AG04450 (cell line): ENCODE data around the gene STXBP1. TPM values are rescaled to one million over a fixed set of nuclear protein-coding genes. Genes with fewer than 3 reads are reported as not detected.
A peak's percentile ranks its signal among the peaks of the same experiment; 100 is the strongest.

Experiments used
- CTCF ChIA-PET: fragments of 300-600, 350-600 bp; formaldehyde crosslinking; extraction: SDS; loops from one replicate; lab custom pipeline; 2022; ENCODE audit warnings: antibody characterized with exemption, inconsistent platforms; lab: Charles Lee
- POLR2A ChIA-PET: fragments of 350-600 bp; formaldehyde crosslinking; extraction: SDS; loops from one replicate; lab custom pipeline; 2021; ENCODE audit warnings: antibody characterized with exemption, inconsistent platforms; lab: Yijun Ruan, JAX
- DNase-seq: peaks from one replicate; pipeline ENCODE4 v3.0.0-alpha.2; 2011; ENCODE audit warnings: low read depth, low spot score
- H3K27ac ChIP-seq: one replicate; pipeline ENCODE4 v1.5.1; 2012; ENCODE audit warnings: low read depth, low read length, control low read depth
- H3K27me3 ChIP-seq: one replicate; pipeline ENCODE4 v1.6.0; 2012; ENCODE audit warnings: low read length; ENCODE audit not compliant: control insufficient read depth, insufficient read depth
- H3K4me3 ChIP-seq: 2 replicates; pipeline ENCODE4 v1.5.1; 2011; ENCODE audit warnings: mild to moderate bottlenecking, low read depth, low read length, control low read depth
- H3K9me3 ChIP-seq: 2 replicates; pipeline ENCODE4 v1.5.1; 2012; ENCODE audit warnings: low read length; ENCODE audit not compliant: control insufficient read depth, insufficient read depth
- CTCF ChIP-seq: IDR thresholded peaks from 2 replicates; pipeline ENCODE4 v1.5.1; 2011; ENCODE audit warnings: low read depth, low read length, control low read depth, inconsistent platforms
- polyA plus RNA-seq: library from polyadenylated mRNA; depleted of rRNA; stranded (reverse); fragments of >200 nt; gene quantifications from 2 replicates; pipeline ENCODE4 v1.2.3, GENCODE V29; 2011

Gene STXBP1
- polyA plus RNA-seq, 1 experiment, result 19.8 TPM

GRCh38 chr9:127588740-127589506 lies 23.2 kb upstream of the STXBP1 start:
- POLR2A ChIA-PET, result interaction anchor here (1.9 kb wide), 1 partner anchor 146 kb away, joined by 9 read pairs; the partner anchor contains the start of gene TOR2A
- no peaks in the 10 kb centered on the region for H3K9me3 ChIP-seq
- DNase-seq, result no peak
- no peaks in the 10 kb centered on the region for H3K27me3 ChIP-seq
- H3K4me3 ChIP-seq, result no peak overlapping the region
- H3K27ac ChIP-seq, result no peak overlapping the region
- no peak for TF ChIP-seq CTCF
- CTCF ChIA-PET, result interaction anchor here (0.5 to 9.4 kb wide), 18 partner anchors 8 to 332 kb away, joined by 3 to 103 read pairs (median 4); partner anchors contain the start of gene TOR2A

GRCh38 chr9:127589955-127590370 lies 22.1 kb upstream of the STXBP1 start:
- no peak overlapping the region for H3K27ac ChIP-seq

GRCh38 chr9:127595611-127596010 lies 16.5 kb upstream of the STXBP1 start:
- DNase-seq, result no peak
- no peak overlapping the region for H3K27ac ChIP-seq
- no peak for TF ChIP-seq CTCF
- no peaks in the 10 kb centered on the region for H3K27me3 ChIP-seq
- CTCF ChIA-PET, result interaction anchor here (1.0 to 1.6 kb wide), 2 partner anchors 139 to 274 kb away, joined by 3 to 6 read pairs; partner anchors contain the start of gene TOR2A
- POLR2A ChIA-PET, result no interaction called here
- no peak overlapping the region for H3K4me3 ChIP-seq
- no peaks in the 10 kb centered on the region for H3K9me3 ChIP-seq

More at GRCh38 chr9:127589955-127590370, 22.1 kb upstream of the STXBP1 start:
- peak; percentile 89 for TF ChIP-seq CTCF
- ChIA-PET CTCF (interaction anchor here (0.7 to 9.4 kb wide), 19 partner anchors 9 to 331 kb away, joined by 3 to 103 read pairs (median 5); partner anchors contain the start of genes CDK9 and TOR2A), POLR2A (interaction anchor here (0.8 to 1.9 kb wide), 2 partner anchors 64 to 145 kb away, joined by 7 to 9 read pairs; partner anchors contain the start of gene TOR2A)
- peak; percentile 57 for DNase-seq
- Histone ChIP-seq H3K27me3 (no peaks in the 10 kb centered on the region), H3K9me3 (no peaks in the 10 kb centered on the region), H3K4me3 (no peak overlapping the region)

GRCh38 chr9:127598839-127599549 lies 13.1 kb upstream of the STXBP1 start:
- DNase-seq, result no peak
- POLR2A ChIA-PET, result no interaction called here
- CTCF ChIA-PET, result interaction anchor here (2.1 to 2.2 kb wide), 2 partner anchors 9 to 136 kb away, joined by 7 to 12 read pairs; partner anchors contain the start of gene TOR2A
- Histone ChIP-seq H3K9me3 (no peaks in the 10 kb centered on the region), H3K4me3 (no peak overlapping the region), H3K27ac (no peak overlapping the region), H3K27me3 (no peaks in the 10 kb centered on the region)
- no peak for TF ChIP-seq CTCF
